DND-41 (cell line): Measurements from ENCODE around the gene TSPAN17.

Source experiments
- ATAC-seq: fragments of 200-7000 bp; cut with Tn5 transposase; 3 replicates; pipeline ENCODE4 v1.9.1; 2021; ENCODE audit warnings: low read depth; ENCODE audit not compliant: insufficient read depth
- DNase-seq: peaks from one replicate; pipeline ENCODE4 v3.0.0-alpha.2; 2020
- H2AFZ ChIP-seq: 2 replicates; pipeline ENCODE4 v1.6.0; 2012; ENCODE audit warnings: low read depth, low read length
- H3K27ac ChIP-seq: 2 replicates; pipeline ENCODE4 v1.5.1; 2012; ENCODE audit warnings: low read length, inconsistent platforms
- H3K27me3 ChIP-seq: fragments of 200-600 bp; sonication (generic); 2 replicates; pipeline ENCODE4 v1.6.0; 2012; ENCODE audit warnings: low read length, mild to moderate bottlenecking, inconsistent platforms; ENCODE audit not compliant: insufficient read depth, poor library complexity
- H3K36me3 ChIP-seq: 2 replicates; pipeline ENCODE4 v1.5.1; 2012; ENCODE audit warnings: low read length, inconsistent platforms; ENCODE audit not compliant: insufficient read depth
- H3K4me1 ChIP-seq: 2 replicates; pipeline ENCODE4 v1.5.1; 2012; ENCODE audit warnings: mild to moderate bottlenecking, low read length; ENCODE audit not compliant: insufficient read depth
- H3K4me2 ChIP-seq: 2 replicates; pipeline ENCODE4 v1.6.0; 2012; ENCODE audit warnings: mild to moderate bottlenecking, moderate library complexity, low read length, inconsistent platforms; ENCODE audit not compliant: insufficient read depth
- H3K4me3 ChIP-seq, 2 experiments: fragments of 200-600 bp in 1 of 2; shearing (Covaris generic) in 1 of 2; 2 replicates each; pipeline ENCODE4 v1.5.1; 2012 to 2016; ENCODE audit warnings: inconsistent platforms in 2 of 2, low read length in 2 of 2, mild to moderate bottlenecking in 2 of 2, low read depth in 1 of 2, moderate library complexity in 1 of 2
- H3K79me2 ChIP-seq: 2 replicates; pipeline ENCODE4 v1.6.0; 2012; ENCODE audit warnings: low read length, inconsistent platforms; ENCODE audit not compliant: insufficient read depth
- H3K9ac ChIP-seq: 2 replicates; pipeline ENCODE4 v1.6.0; 2012; ENCODE audit warnings: low read depth, mild to moderate bottlenecking, inconsistent platforms, low read length, moderate library complexity
- H3K9me3 ChIP-seq: 2 replicates; pipeline ENCODE4 v1.5.1; 2012; ENCODE audit warnings: low read length, moderate library complexity, mild to moderate bottlenecking, inconsistent platforms; ENCODE audit not compliant: insufficient read depth, severe bottlenecking
- H4K20me1 ChIP-seq: 2 replicates; pipeline ENCODE4 v1.6.0; 2012; ENCODE audit warnings: low read length; ENCODE audit not compliant: insufficient read depth
- CTCF ChIP-seq: IDR thresholded peaks from 2 replicates; pipeline ENCODE4 v1.5.1; 2012; ENCODE audit warnings: borderline replicate concordance, low read length, moderate library complexity, mild to moderate bottlenecking; ENCODE audit not compliant: poor library complexity, severe bottlenecking; ENCODE audit errors: extremely low read depth
- EZH2 ChIP-seq: IDR thresholded peaks from 3 replicates; pipeline ENCODE4 v1.6.1; 2012; ENCODE audit warnings: borderline replicate concordance, low read depth, mild to moderate bottlenecking, moderate library complexity, low read length, inconsistent platforms; ENCODE audit not compliant: severe bottlenecking

TSPAN17 gene

GRCh38 chr5:176651472-176651980 is 4.2 kb downstream of the TSPAN17 start:
- H3K27ac ChIP-seq = no peak overlapping the region
- DNase-seq (no peak), ATAC-seq (no peak)
- H3K4me3 ChIP-seq = no peak overlapping the region
- no peaks in the 10 kb centered on the region for H3K9me3 ChIP-seq
- TF ChIP-seq EZH2 = no peak
- TF ChIP-seq CTCF = no peak
- H3K27me3 ChIP-seq = no peaks in the 10 kb centered on the region
- peaks cover 31% of the 10 kb centered on the region; the same call in 1 of the 2 replicates for H4K20me1 ChIP-seq
- H3K4me1 ChIP-seq = peaks cover 32% of the 10 kb centered on the region
- peaks cover 39% of the 10 kb centered on the region for H3K36me3 ChIP-seq
- H2AFZ ChIP-seq = no peak overlapping the region
- H3K79me2 ChIP-seq = peaks cover 27% of the 10 kb centered on the region
- no peak overlapping the region for H3K9ac ChIP-seq
- no peak overlapping the region for H3K4me2 ChIP-seq

GRCh38 chr5:176652136-176652535 is 4.9 kb downstream of the TSPAN17 start:
- ATAC-seq (no peak), DNase-seq (no peak)
- Histone ChIP-seq H3K9me3 (no peaks in the 10 kb centered on the region), H3K4me1 (peaks cover 28% of the 10 kb centered on the region), H3K4me3 (no peak overlapping the region), H3K79me2 (peaks cover 27% of the 10 kb centered on the region), H2AFZ (no peak overlapping the region), H3K27me3 (no peaks in the 10 kb centered on the region), H4K20me1 (peaks cover 31% of the 10 kb centered on the region; the same call in 1 of the 2 replicates), H3K27ac (no peak overlapping the region), H3K9ac (no peak overlapping the region), H3K36me3 (peaks cover 45% of the 10 kb centered on the region), H3K4me2 (no peak overlapping the region)
- TF ChIP-seq CTCF = no peak
- TF ChIP-seq EZH2 = no peak

- Histone ChIP-seq H3K9ac (no peak overlapping the region), H3K27ac (no peak overlapping the region), H3K4me1 (peaks cover 26% of the 10 kb centered on the region), H3K9me3 (no peaks in the 10 kb centered on the region), H3K36me3 (peaks cover 47% of the 10 kb centered on the region), H3K79me2 (peaks cover 14% of the 10 kb centered on the region), H3K4me3 (no peak overlapping the region), H3K27me3 (no peaks in the 10 kb centered on the region), H4K20me1 (peaks cover 31% of the 10 kb centered on the region), H3K4me2 (no peak overlapping the region), H2AFZ (no peak overlapping the region)
- no peak for TF ChIP-seq CTCF
- TF ChIP-seq EZH2 = no peak
- no peak for ATAC-seq
- no peak for DNase-seq
Observed at GRCh38 chr5:176653401-176654385, 6.4 kb downstream of the TSPAN17 start.
